NOMO-1 treated with dmso at 0.1 percent for 144 hours (cell line): ENCODE data around the gene DPF1.

Experiments
- DNase-seq: peaks from one replicate; lab custom pipeline; 2025; ENCODE audit not compliant: unreplicated experiment; lab: John Stamatoyannopoulos, UW

Gene DPF1

GRCh38 chr19:38221919-38222830, 1.8 kb downstream of the DPF1 start:
- DNase-seq = no peak

GRCh38 chr19:38221421-38221820, 2.6 kb downstream of the DPF1 start:
- no peak for DNase-seq

GRCh38 chr19:38219221-38219620, 4.8 kb downstream of the DPF1 start:
- no peak for DNase-seq

GRCh38 chr19:38218204-38218603, 5.8 kb downstream of the DPF1 start:
- DNase-seq = no peak

- no peak for DNase-seq
Measured at GRCh38 chr19:38216785-38217641, 7.0 kb downstream of the DPF1 start.

- no peak for DNase-seq
Measured at GRCh38 chr19:38213911-38214625, 10.0 kb downstream of the DPF1 start.

- no peak for DNase-seq
Measured at GRCh38 chr19:38213469-38213868, 10.6 kb downstream of the DPF1 start.

GRCh38 chr19:38211766-38212165, 12.3 kb downstream of the DPF1 start:
- no peak for DNase-seq

GRCh38 chr19:38211151-38211591, 12.9 kb downstream of the DPF1 start:
- no peak for DNase-seq

GRCh38 chr19:38210458-38210987, 13.5 kb downstream of the DPF1 start:
- DNase-seq = no peak

- no peak for DNase-seq
Measured at GRCh38 chr19:38209671-38210457, 14.2 kb downstream of the DPF1 start.

GRCh38 chr19:38209152-38209551, 14.9 kb downstream of the DPF1 start:
- DNase-seq = no peak

- DNase-seq = no peak
Measured at GRCh38 chr19:38208571-38208970, 15.5 kb downstream of the DPF1 start.

- no peak for DNase-seq
Measured at GRCh38 chr19:38207543-38207942, 16.5 kb downstream of the DPF1 start.

GRCh38 chr19:38206928-38207327, 17.1 kb downstream of the DPF1 start:
- DNase-seq = no peak

- no peak for DNase-seq
Measured at GRCh38 chr19:38206006-38206745, 17.8 kb downstream of the DPF1 start.

- no peak for DNase-seq
Measured at GRCh38 chr19:38204728-38205127, 19.3 kb downstream of the DPF1 start.

- no peak for DNase-seq
Measured at GRCh38 chr19:38204096-38204495, 19.9 kb downstream of the DPF1 start.

- no peak for DNase-seq
Measured at GRCh38 chr19:38203197-38203596, 20.8 kb downstream of the DPF1 start.

GRCh38 chr19:38202504-38202903, 21.5 kb downstream of the DPF1 start:
- no peak for DNase-seq
